Aorta (tissue), 5 donors: ENCODE results near the gene MGMT. TPM values are rescaled to one million over a fixed set of nuclear protein-coding genes. Genes with fewer than 3 reads are reported as not detected.

Source experiments
- ATAC-seq: fragments of 200-7000 bp; cut with Tn5 transposase; one replicate; pipeline ENCODE4 v1.9.1; 2022; ENCODE audit warnings: moderate library complexity; ENCODE audit not compliant: low FRiP score
- DNase-seq, 2 donors: peaks; one replicate each; pipeline ENCODE4 v3.0.0-alpha.2; 2020
- H3K27ac ChIP-seq, 2 donors: one replicate each; pipeline ENCODE4 v1.5.1; 2013; ENCODE audit warnings: low read length in 2 of 2, mild to moderate bottlenecking in 2 of 2, moderate library complexity in 2 of 2, control low read depth in 1 of 2, inconsistent platforms in 1 of 2, low read depth in 1 of 2
- H3K27me3 ChIP-seq, 2 donors: one replicate each; pipeline ENCODE4 v1.6.1; 2013; ENCODE audit warnings: control low read depth in 1 of 2, low read length in 1 of 2, mild to moderate bottlenecking in 1 of 2, moderate library complexity in 1 of 2; ENCODE audit not compliant: insufficient read depth in 2 of 2, control insufficient read depth in 1 of 2
- H3K36me3 ChIP-seq, 2 donors: one replicate each; pipeline ENCODE4 v1.6.1; 2013; ENCODE audit warnings: control low read depth in 1 of 2, low read length in 1 of 2, mild to moderate bottlenecking in 1 of 2; ENCODE audit not compliant: insufficient read depth in 2 of 2, control insufficient read depth in 1 of 2
- H3K4me1 ChIP-seq, 2 donors: one replicate each; pipeline ENCODE4 v1.6.1; 2013; ENCODE audit warnings: low read length in 2 of 2, control low read depth in 1 of 2, mild to moderate bottlenecking in 1 of 2, moderate library complexity in 1 of 2; ENCODE audit not compliant: insufficient read depth in 2 of 2, control insufficient read depth in 1 of 2
- H3K4me3 ChIP-seq, 2 donors: one replicate each; pipeline ENCODE4 v1.5.1; 2013; ENCODE audit warnings: low read length in 2 of 2, control low read depth in 1 of 2, mild to moderate bottlenecking in 1 of 2
- H3K9me3 ChIP-seq: one replicate; pipeline ENCODE4 v1.6.1; 2013; ENCODE audit warnings: mild to moderate bottlenecking, low read length; ENCODE audit not compliant: control insufficient read depth
- WGBS, 2 donors: extraction: QIAGEN DNeasy Blood & Tissue Kit; methylation state at CpG; one replicate each; pipeline ENCODE4 v1.1.7; 2013; 5-methylcytosine and 5-hydroxymethylcytosine counted together
- intact Hi-C, 2 donors: fragments of 100-400 bp; cut with DNase I; formaldehyde crosslinking; loops; one replicate each; pipeline versions ENCODE4 v1.14.2 to v1.15.0; 2022
- polyA plus RNA-seq, 2 donors: library from polyadenylated mRNA; stranded (reverse); fragments of 200-250 nt; gene quantifications; one replicate each; pipeline ENCODE4 v1.2.3, GENCODE V29; 2013
- total RNA-seq, 2 donors: library from RNA; stranded (reverse); fragmentation: NEBNext Ultra II Directional; extraction: Animal tissue kit (Norgen Biotek cat#: 25700); gene quantifications; one replicate each; pipeline ENCODE4 v1.2.1, GENCODE V29; 2021
- donor health status: healthy with polysubstance abuse.
- donor health status: Bipolar disorder and iron deficiency.
- donor health status: DM: no; HTN: no; CAD: no.
- donor health status: DM: no; HTN: no; CAD: no.
- donor health status: DM: yes; HTN: yes; CAD: no.

The MGMT gene
- total and polyA plus RNA-seq, 4 donors = 8.8 to 30.0 (median 14.1) TPM

GRCh38 chr10:129517680-129518057 lies 50.6 kb downstream of the MGMT start:
- peak in 1 of 2 donors; percentile 52 for DNase-seq
- 80 to 89% methylated on average over 10 of the region's 10 CpGs for WGBS, 2 donors
- Histone ChIP-seq H3K27ac (no peak overlapping the region), H3K4me1 (no peaks in the 10 kb centered on the region), H3K9me3 (no peaks in the 10 kb centered on the region), H3K36me3 (no peaks in the 10 kb centered on the region), H3K4me3 (no peak overlapping the region), H3K27me3 (no peaks in the 10 kb centered on the region)
- no peak for ATAC-seq
- intact Hi-C loops = no loop called here

- Histone ChIP-seq H3K4me1 (no peaks in the 10 kb centered on the region), H3K27me3 (no peaks in the 10 kb centered on the region), H3K9me3 (no peaks in the 10 kb centered on the region), H3K27ac (no peak overlapping the region), H3K4me3 (no peak overlapping the region), H3K36me3 (no peaks in the 10 kb centered on the region)
- intact Hi-C loops = no loop called here
- 56 to 67% methylated on average over 6 of the region's 6 CpGs for WGBS, 2 donors
- no peak for DNase-seq
- ATAC-seq = no peak
Observed at GRCh38 chr10:129518793-129519192, 51.8 kb downstream of the MGMT start.

DNA sequence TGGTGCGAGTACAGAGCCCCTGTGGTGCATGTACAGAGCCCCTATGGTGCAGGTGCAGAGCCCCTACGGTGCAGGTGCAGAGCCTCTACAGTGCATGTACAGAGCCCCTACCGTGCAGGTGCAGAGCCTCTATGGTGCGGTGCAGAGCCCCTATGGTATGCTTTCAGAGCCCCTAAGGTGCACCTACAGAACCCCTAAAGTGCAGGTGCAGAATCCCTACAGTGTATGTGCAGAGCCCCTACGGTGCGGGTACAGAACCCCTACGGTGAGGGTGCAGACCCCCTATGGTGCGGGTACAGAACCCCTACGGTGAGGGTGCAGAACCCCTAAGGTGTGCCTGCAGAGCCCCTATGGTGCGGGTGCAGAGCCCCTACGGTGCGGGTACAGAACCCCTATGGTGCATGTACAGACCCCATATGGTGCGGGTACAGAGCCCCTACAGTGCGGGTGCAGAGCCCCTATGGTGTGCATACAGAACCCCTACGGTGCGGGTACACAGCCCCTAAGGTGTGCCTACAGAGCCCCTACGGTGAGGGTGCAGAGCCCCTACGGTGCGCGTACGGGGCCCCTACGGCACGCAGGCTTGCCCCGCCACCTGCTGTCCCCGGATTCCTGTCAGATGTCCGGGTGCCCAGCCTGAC lies 53.5 kb downstream of the MGMT start:
- H3K4me3 ChIP-seq = no peak overlapping the region
- DNase-seq (no peak), ATAC-seq (no peak)
- intact Hi-C loops = no loop called here
- H3K27me3 ChIP-seq = no peaks in the 10 kb centered on the region
- 96% methylated on average over 26 of the region's 26 CpGs for WGBS, 2 donors
- H3K4me1 ChIP-seq = no peaks in the 10 kb centered on the region
- no peak overlapping the region for H3K27ac ChIP-seq
- H3K9me3 ChIP-seq = no peaks in the 10 kb centered on the region
- no peaks in the 10 kb centered on the region for H3K36me3 ChIP-seq

- no peak overlapping the region for H3K4me3 ChIP-seq
- H3K36me3 ChIP-seq = no peaks in the 10 kb centered on the region
- intact Hi-C loops = no loop called here
- H3K27me3 ChIP-seq = no peaks in the 10 kb centered on the region
- no peaks in the 10 kb centered on the region for H3K9me3 ChIP-seq
- 96% methylated on average over 22 of the region's 22 CpGs for WGBS, 2 donors
- ATAC-seq (no peak), DNase-seq (peak in 1 of 2 donors; percentile 70)
- H3K4me1 ChIP-seq = no peaks in the 10 kb centered on the region
- H3K27ac ChIP-seq = no peak overlapping the region
Observed at GRCh38 chr10:129521161-129522025, 54.4 kb downstream of the MGMT start.

DNA sequence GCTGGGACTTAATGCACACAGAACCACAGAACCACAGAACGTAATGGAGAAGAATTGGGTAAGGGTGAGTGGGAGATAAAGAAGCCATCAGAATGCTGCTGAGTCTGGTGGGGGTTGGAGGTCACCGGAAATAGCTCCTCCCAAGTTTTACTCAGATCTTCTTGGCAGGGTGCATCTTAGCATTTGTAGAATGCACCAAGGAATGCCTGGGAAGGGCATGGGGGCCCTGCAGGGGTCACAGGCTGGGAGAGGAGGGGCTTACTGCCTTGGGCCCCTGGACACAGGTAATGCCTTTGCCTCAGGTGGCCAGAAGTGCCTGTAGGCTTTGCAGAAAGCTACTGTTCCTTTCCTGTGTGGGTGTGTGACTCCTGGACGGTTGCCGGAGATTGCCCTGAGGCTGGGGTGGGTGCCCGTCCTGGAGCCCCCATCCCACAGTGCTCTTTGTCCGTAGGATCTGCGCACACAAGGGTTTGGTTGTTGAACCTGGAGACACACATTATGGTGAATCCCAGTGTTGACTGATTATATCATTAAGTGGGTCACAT lies 55.1 kb downstream of the MGMT start:
- no peaks in the 10 kb centered on the region for H3K9me3 ChIP-seq
- intact Hi-C loops = no loop called here
- no peak for DNase-seq
- no peaks in the 10 kb centered on the region for H3K4me1 ChIP-seq
- no peak for ATAC-seq
- H3K36me3 ChIP-seq = no peaks in the 10 kb centered on the region
- H3K27ac ChIP-seq = no peak overlapping the region
- WGBS, 2 donors = 96 to 98% methylated on average over 7 of the region's 7 CpGs
- no peak overlapping the region for H3K4me3 ChIP-seq
- no peaks in the 10 kb centered on the region for H3K27me3 ChIP-seq

GRCh38 chr10:129523031-129523722 lies 56.1 kb downstream of the MGMT start:
- intact Hi-C loops = no loop called here
- WGBS, 2 donors = 93 to 94% methylated on average over 27 of the region's 27 CpGs
- no peaks in the 10 kb centered on the region for H3K4me1 ChIP-seq
- no peak overlapping the region for H3K27ac ChIP-seq
- H3K4me3 ChIP-seq = no peak overlapping the region
- DNase-seq (no peak), ATAC-seq (no peak)
- H3K36me3 ChIP-seq = no peaks in the 10 kb centered on the region
- H3K27me3 ChIP-seq = no peaks in the 10 kb centered on the region
- H3K9me3 ChIP-seq = no peaks in the 10 kb centered on the region

- H3K36me3 ChIP-seq = no peaks in the 10 kb centered on the region
- H3K9me3 ChIP-seq = no peaks in the 10 kb centered on the region
- 83 to 91% methylated on average over 11 of the region's 11 CpGs for WGBS, 2 donors
- H3K27ac ChIP-seq = no peak overlapping the region
- no peaks in the 10 kb centered on the region for H3K27me3 ChIP-seq
- DNase-seq = peak in 1 of 2 donors; percentile 62
- H3K4me1 ChIP-seq = no peaks in the 10 kb centered on the region
- H3K4me3 ChIP-seq = no peak overlapping the region
- intact Hi-C loops = no loop called here
- ATAC-seq = no peak
Observed at GRCh38 chr10:129523723-129524316, 56.8 kb downstream of the MGMT start.

- H3K4me1 ChIP-seq = no peaks in the 10 kb centered on the region
- H3K9me3 ChIP-seq = no peaks in the 10 kb centered on the region
- no peak overlapping the region for H3K27ac ChIP-seq
- H3K4me3 ChIP-seq = no peak overlapping the region
- H3K36me3 ChIP-seq = no peaks in the 10 kb centered on the region
- no peak for ATAC-seq
- DNase-seq = no peak
- 50 to 51% methylated on average over 3 of the region's 3 CpGs for WGBS, 2 donors
- intact Hi-C loops = no loop called here
- no peaks in the 10 kb centered on the region for H3K27me3 ChIP-seq
Observed at GRCh38 chr10:129524936-129525335, 57.9 kb downstream of the MGMT start.
